Measurements from ENCODE around the gene TMEM255B.

Gene TMEM255B

GRCh38 chr13:113806526-113806925 is 47.5 kb downstream of the TMEM255B start:
- DNase-seq = no peak

- no peak for DNase-seq
Observed at GRCh38 chr13:113808058-113808834, 49.2 kb downstream of the TMEM255B start.

GRCh38 chr13:113809934-113810333 is 50.9 kb downstream of the TMEM255B start:
- no peak for DNase-seq

GRCh38 chr13:113810640-113811039 is 51.6 kb downstream of the TMEM255B start:
- no peak for DNase-seq

GRCh38 chr13:113811081-113811928 is 52.3 kb downstream of the TMEM255B start:
- DNase-seq = no peak

GRCh38 chr13:113812178-113813040 is 53.4 kb downstream of the TMEM255B start:
- no peak for DNase-seq

GRCh38 chr13:113813070-113813748 is 54.2 kb downstream of the TMEM255B start:
- no peak for DNase-seq

- DNase-seq = no peak
Observed at GRCh38 chr13:113813749-113814434, 54.9 kb downstream of the TMEM255B start.

- no peak for DNase-seq
Observed at GRCh38 chr13:113814435-113814821, 55.4 kb downstream of the TMEM255B start.

GRCh38 chr13:113815151-113816058 is 56.4 kb downstream of the TMEM255B start:
- DNase-seq = peak; percentile 42 to 47

GRCh38 chr13:113816254-113816929 is 57.4 kb downstream of the TMEM255B start:
- no peak for DNase-seq

- peak; percentile 84 to 88 for DNase-seq
Observed at GRCh38 chr13:113816946-113817859, 58.2 kb downstream of the TMEM255B start.

- no peak for DNase-seq
Observed at GRCh38 chr13:113817860-113818691, 59.0 kb downstream of the TMEM255B start.

GRCh38 chr13:113818700-113819295 is 59.8 kb downstream of the TMEM255B start:
- DNase-seq = no peak

- DNase-seq = no peak
Observed at GRCh38 chr13:113819341-113819730, 60.3 kb downstream of the TMEM255B start.

GRCh38 chr13:113819731-113820715 is 61.0 kb downstream of the TMEM255B start:
- no peak for DNase-seq

All from CD4-positive, alpha-beta T cell treated with Interferon alpha-2 for 1 hour (primary cell).